ENCODE results near the gene CCDC149.

Gene CCDC149

DNA sequence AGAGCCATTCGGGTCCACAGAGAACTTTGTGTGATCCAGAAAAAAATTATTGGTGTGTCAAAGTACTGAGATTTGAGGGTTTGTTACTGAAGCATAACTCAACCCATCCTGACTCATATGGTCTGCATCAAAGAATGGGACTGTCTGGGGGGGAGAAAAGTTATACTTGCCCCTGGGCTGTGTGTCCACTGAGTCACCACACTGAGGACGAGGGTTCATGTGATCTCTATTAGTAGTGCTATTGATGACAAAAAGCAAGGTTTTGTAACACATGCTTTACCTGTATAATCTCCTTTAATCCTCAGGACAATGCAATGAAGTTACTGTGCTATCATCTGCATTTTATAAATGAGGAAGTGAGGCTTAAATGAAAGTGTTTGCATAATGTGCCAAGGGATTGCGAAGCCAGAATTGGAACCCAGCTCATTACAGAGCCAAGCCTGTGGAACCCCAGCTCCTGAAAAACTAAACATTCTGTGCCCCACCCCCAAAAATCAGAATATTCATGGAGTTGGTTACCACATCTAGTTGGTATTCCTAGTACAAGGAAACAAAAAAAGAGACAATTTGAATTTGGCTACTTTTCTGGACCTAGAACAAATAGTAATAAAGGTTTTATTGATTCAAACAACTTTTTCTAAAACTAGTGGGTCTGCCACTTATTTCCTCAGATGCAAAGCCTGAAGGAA lies 31.2 kb downstream of the CCDC149 start:
- no peak for DNase-seq (ENCODE audit: low read depth in 3 of 3)

DNA sequence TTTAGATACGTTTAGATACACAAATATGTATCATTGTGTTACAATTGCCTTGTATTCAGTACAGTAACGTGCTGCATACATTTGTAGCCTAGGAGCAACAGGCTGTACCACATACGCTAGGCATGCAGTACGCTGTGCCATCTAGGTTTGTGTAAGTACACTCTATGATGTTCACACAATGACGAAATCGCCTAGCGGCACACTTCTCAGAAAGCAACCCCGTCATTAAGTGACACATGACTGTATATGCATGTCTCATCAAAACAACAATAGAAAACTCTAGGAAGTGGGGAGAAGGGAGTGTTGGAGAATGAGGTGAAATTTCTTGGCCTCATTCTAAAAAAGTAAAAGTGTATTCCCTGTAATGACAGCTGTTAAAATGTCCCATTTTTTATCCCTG lies 32.7 kb downstream of the CCDC149 start:
- no peak for DNase-seq (ENCODE audit: low read depth in 3 of 3)

DNA sequence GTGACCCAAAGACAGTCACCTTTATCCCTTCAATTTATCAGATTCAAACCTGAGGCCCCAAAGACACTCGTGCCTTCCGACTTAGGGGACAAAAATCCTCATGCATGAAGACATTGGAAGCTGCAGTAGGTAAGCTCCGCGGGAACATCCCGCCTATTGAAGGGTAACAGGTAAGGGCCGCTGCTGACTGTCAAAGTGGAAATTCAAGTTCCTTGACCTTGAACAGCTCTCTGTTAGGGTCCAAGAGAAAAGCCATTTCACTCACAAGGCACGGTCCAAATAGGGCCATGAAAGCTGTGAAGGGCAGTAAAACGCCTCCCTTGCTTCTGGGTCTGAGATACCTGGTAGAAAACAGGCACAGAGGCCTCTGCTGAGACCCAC lies 34.2 kb downstream of the CCDC149 start:
- DNase-seq (ENCODE audit: low read depth in 3 of 3), result no peak

DNA sequence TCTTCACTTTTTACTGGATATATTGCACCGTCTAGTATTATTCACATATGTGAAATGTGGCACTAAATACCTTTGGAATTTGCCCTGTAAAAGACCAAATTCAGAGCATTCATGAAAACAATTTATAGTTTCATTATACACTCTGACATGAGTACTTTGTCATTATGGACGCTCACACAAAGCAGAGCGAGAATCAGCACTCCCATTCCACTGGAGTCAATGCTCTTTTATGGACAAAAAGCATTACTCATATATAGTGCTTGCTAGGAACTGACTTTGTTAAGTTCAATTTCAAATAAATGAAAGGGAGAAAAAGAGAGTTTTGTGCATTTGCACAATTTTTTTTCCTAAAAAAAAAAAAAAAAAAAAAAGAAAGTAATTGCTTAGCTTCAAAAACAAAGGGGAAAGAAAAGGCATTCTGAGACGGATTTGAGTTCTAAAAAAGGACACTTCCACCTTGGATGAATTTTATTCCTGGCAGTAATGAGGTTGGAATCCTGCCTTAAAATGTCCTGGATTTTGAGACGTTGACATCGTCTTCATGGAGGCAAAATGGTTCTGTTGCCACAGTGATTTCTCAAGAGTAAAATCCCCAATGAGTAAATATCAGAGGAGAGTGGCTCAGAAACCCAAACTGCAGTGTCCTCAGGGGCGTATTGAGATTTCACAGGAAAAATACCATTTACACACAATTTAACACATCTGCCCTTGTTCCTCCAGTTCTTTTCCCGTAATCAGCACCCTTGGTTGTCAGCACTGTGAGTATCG lies 34.8 kb downstream of the CCDC149 start:
- no peak for DNase-seq (ENCODE audit: low read depth in 3 of 3)

DNA sequence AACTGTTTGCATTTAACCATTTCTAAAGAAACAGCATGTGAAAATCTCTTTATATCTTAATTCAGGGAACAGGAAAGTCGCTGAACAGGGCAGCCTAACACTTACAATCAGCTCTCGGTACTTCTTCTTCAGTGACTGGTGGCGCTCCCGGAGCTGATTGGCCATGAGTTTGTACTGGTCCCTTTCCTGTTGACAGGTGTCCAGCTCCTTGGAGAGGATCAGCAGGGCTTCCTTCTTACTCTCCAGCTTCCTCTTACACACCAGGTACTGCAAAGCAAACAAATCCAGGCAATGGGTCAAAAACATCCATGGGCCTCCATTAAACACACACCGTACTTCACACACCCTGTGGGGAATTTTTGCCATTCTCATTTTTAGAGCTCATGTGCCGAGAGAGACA lies 36.4 kb downstream of the CCDC149 start:
- DNase-seq (ENCODE audit: low read depth in 3 of 3), result no peak

DNA sequence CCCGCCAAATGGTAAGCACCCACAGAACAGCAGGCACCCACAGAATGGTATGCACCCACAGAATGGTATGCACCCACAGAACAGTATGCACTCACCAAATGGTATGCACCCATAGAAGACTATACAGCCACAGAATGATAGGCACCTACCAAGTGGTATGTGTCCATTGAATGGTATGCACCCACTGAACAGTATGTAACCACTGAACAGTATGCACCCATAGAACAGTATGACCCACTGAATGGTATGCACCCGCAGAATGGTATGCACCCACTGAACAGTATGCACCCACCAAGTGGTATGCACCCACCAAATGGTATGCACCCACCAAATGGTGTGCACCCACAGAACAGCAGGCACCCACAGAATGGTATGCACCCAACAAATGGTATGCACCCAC lies 40.1 kb downstream of the CCDC149 start:
- no peak for DNase-seq (ENCODE audit: low read depth in 3 of 3)

DNA sequence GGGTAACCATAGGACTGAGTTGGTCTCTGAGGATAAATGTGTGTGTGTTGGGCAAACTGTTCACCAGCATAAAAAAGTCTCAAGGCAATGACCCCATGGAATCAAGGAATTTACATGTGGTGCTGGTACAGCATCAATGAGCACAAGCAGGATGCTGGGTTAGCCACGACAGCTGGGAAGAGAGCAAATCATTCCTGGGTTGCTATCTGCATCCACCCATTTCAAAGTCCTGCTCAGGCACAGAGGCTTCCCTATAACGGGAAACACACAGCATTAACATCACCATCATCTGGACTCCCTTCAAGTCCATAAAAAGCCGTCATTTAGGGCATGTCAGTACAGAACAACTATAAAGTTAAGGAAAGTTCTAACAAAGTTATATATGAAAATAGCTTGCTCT lies 41.6 kb downstream of the CCDC149 start:
- no peak for DNase-seq (ENCODE audit: low read depth in 3 of 3)

DNA sequence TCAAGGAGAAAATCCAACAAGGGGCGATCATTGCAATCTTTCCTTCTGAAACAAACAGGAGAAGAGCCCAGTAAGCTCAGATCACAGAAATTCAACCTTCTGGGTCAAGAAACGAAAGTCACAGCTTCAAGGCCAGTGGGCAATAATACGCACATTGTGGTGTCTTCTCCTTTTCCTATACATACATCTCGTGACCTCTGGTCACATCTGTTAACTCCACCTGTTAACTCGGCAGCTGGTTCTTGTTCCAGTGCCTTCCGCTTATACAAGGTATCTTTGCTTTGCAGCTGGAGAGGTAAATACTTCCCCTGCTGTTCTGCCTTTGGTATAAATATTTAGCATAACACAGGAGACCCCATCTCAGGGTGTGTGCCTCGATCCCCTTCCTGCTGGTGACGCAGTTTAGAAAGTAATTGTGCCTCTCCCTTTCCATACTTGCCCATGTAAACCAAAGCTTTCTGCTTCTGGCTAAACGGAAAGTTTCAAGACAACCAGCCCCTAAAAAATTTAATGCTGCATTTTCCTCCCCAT lies 45.0 kb downstream of the CCDC149 start:
- DNase-seq (ENCODE audit: low read depth in 3 of 3), result no peak

DNA sequence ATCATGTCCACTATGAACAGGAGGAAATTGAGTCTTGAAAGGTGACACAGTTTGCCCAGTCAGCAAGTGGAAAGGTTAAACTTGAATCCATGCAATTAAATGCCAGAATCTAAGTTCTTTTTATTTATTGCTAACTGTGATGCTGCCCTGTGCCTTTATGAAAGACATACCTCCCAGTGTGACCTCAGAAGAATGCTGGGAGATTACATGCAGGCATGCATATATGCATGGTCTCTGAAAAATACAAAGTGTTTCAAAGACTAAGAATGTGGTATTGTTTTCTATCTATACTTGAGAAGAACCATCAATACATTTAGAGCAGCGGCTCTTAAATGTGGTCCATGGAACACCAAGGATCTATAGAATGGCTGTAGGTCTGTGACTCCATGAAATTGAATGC lies 45.6 kb downstream of the CCDC149 start:
- DNase-seq (ENCODE audit: low read depth in 3 of 3), result no peak

DNA sequence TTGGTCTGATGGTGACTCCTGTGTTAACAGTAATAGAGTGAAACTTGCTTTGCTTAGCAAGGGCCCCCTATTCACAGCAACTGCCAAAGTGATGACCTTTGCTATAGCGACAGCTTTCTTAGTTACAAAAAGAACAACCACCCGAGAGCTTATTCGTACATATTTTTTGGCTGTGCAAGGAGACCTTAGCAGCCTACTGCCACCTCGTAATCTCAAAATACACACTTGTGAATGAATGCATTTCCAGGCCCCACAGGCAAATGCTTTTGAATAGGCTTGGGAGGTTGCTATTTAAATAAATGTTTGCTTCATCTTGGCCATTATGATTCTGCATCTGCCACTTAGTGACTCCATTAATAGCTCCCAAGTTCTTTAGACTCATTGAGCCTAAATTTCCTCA lies 47.4 kb downstream of the CCDC149 start:
- no peak for DNase-seq (ENCODE audit: low read depth in 3 of 3)

DNA sequence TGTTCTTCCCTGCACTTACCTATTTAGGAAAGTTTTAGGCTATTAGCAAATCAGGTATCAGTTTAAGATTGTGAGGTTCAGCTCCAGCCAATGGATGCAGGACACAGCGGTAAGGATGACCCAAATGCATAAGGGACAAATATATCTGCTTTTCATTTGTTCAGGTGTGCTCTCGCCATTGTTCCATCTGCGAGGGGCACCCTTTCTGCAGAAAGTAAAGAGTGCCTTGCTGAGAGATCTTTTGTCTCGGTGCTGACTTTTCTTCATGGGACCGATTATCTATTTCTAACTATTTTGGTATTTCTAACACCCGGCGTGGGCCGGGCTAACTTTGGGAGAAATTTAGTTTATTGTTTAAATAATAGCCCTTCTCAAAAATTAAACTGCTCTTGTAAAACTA lies 49.0 kb downstream of the CCDC149 start:
- DNase-seq (ENCODE audit: low read depth in 3 of 3), result no peak

DNA sequence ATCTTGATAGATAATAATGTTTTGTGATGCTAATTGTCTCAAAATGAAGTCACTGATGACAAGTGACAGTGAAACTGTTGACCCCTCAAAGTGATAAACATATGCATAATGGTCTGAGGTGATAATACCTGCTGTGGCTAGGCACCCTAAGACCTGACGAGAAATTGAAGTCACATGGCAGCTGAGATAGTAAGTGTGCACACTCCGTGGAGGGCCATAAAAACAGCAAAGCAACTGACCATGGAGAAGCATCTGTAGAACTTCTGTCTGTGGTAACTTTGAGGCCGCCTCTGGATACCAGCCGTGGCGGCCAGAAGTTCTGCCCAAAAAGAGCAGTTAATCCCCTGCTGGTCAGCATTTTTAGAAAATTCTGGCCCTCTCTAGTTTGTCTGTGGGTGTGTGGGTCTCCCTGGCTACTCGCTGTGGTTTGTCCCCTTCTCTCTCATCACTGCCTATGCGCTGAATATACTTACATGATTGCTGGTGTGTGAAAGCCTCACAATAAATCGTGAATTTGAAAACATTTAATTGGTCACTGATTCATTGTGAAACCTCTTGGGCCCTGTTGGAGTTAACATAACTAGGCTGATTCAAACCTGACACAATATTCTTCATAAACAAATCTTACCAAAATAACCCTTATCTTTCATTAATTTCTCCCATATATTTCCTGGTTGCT lies 50.6 kb downstream of the CCDC149 start:
- no peak for DNase-seq (ENCODE audit: low read depth in 3 of 3)

DNA sequence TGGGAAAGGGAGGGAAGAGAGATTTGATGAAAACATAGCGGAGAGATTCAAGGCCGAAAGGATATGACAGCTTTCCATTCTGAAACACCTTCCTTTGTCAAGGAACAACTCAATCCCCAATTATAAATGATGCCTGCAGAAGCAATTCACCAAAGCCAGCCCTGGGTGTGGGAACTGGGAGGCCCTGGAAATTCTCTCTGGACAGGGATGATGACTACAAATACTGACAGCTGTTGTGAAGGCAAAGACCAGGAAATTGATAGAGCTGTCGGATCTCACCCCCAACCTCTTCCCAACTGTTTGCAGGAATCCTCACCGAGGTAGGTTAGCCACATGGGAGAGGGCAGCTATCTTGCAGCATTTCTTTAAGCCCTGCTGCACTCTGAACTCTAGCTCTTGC lies 54.3 kb downstream of the CCDC149 start:
- DNase-seq (ENCODE audit: low read depth in 3 of 3), result no peak

DNA sequence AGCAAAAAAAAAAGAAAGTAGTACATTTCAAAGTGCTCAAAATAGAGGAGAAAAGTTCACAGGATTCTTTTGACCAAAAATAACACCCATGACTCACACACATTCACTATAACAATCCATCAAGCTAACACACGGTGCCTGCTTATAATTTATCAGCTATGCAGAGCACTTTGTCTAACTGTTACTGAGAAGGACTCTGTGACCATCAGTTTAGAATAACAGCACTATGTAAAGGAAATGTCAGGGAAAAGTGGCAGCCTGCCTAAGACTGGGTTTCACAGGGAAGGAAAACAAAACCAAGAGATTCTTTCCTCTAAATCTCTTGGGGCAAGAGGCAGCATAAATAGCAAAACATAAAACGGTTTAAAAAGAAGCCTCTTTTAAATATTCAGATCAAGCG lies 54.8 kb downstream of the CCDC149 start:
- DNase-seq (ENCODE audit: low read depth in 3 of 3), result no peak

DNA sequence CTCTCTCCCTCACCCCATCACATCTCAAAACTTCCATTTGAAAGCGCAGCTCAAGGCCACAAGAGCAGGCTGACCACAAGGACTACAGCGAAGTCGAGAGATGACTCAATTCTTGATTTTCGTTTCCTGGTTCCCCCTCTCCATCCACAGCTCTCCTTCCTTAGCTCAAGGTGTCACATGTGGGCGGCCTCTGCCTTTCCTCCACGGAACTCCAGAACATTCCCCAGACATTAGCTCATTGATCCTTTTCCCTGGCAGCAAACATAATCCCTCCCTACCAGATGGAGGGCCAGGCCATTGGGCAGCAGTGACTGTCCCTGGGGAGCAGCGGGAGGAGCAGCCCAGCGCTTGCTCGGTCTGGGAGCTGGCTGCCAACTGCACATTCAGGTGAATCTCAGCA lies 56.3 kb downstream of the CCDC149 start:
- DNase-seq (ENCODE audit: low read depth in 3 of 3), result no peak

DNA sequence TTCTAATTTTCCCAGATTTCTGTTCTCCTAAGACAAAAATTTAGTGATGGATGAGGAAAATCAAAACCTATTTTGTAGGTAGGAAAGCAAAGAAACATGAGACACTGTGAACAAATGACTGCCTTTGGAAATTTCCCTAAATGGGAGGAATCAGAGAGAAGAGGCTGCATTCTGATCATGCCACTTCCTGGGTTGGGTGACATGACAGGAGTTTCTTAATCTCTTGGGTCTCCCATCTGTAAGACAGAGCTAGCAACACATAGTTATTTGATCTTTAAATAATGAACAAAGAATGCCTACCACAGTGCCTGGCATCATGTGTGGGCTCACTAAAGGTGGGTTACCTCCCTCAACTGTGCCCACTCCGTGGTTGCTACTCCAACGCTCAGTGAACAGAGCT lies 57.1 kb downstream of the CCDC149 start:
- DNase-seq (ENCODE audit: low read depth in 3 of 3), result no peak

DNA sequence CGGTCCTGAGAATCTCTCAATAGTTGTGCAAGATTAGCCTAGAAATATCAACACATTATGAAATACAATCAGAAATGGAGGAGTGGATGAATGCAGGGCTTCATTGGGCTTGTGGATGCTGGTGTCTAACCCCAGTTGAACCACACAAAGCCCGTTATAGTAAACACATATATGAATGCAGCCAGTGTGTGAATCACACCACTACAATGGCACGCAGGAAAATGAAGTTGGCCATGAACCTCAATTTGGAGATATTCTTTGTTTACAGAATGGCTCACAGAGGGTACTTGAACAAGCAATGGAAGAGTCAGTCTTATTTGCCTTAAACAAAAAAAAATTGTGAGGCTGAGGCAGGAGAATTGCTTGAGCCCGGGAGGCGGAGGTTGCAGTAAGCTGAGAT lies 59.7 kb downstream of the CCDC149 start:
- no peak for DNase-seq (ENCODE audit: low read depth in 3 of 3)

DNA sequence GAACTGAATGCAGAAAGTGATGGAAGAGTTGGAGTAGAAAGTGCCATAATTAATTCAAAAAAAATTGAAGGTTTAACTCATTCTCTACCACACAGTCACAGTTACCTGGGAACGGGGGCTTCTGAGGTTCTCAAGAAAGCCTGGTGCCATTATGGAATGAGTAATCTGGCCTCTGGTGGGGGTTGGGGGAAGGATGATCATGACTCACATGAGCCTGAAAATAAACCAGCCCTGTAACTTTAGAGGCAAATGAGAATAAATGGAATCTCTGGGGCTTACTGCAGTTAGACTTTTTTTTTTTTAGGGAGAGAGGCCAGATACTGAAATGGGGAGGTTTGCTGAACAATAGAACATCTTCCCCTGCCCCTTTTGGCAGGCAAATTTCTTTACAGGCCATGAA lies 62.2 kb downstream of the CCDC149 start:
- no peak for DNase-seq (ENCODE audit: low read depth in 3 of 3)

DNA sequence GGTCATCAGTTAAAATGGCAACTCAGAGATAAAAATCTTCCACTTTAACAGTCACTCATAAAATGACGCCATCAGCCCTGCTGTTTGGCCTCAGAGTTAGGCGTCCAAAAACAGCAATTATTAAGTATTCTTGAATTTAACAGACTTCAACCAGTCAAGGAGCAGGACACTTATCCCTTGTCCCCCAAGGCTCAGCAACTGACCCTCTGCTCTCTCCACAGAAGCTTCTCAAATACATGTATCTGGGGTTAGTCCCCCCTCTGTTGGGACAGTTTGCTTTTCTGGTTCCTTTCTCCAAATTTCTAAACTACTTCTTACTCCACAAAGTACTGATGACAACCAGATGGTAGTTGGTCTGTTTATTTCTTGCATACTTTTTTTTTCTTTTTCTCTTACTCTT lies 63.1 kb downstream of the CCDC149 start:
- DNase-seq (ENCODE audit: low read depth in 3 of 3), result no peak

DNA sequence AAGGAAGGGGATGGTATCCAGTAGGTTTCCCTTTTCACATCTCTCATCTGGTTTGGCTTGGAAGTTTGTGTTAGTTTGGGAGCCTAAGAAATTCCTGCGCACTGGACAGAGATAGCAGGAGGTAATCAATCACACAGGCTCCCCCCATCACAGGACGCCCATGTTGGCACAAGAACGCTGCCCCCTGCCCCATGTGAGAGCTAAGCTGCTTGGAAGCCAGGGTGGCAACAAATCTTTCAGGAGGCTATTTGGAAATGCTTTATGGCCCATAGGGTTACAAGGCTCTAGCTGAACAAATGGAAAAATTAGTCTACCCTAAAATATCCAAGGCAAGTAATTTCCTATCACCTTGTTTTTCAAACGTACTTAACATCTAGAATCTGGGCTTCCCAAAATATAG lies 63.5 kb downstream of the CCDC149 start:
- no peak for DNase-seq (ENCODE audit: low read depth in 3 of 3)

DNA sequence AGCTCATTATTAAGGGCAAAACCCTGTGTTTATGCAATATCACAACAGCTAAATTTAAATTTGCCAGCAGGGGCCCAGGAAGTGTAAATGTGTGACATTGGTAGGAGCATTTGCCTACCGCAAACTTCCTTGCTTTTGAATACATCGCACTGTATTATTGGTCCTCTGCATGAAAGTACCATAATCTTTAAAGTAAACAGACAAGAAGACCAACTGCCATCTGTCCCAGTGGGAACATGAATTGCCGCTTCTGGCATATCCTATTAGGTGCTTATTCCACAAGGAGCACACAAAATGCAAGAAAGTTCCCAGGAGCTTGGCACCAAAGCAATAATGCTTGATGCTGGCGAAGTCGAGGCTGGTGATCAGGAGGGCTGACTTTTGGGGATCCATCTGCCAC lies 66.1 kb downstream of the CCDC149 start:
- DNase-seq (ENCODE audit: low read depth in 3 of 3), result no peak

DNA sequence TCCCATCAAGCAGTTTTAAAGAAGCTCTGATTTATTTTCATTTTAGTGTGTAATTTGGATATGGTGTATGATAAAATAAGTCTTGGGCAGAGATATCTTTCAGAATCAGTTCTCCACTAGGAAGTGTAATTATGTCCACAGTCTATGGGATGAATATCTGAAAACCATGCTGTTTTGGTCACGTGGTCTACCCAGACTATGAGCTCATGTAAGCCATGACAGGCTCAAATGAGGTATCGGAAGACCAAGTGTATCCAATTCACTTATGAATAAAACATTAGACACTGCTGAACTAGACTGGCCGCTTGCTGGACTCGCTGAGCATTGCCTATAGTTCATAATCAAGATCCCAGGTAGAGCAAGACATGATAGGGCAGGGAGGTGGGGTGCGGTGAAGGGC lies 66.9 kb downstream of the CCDC149 start:
- DNase-seq (ENCODE audit: low read depth in 3 of 3), result no peak

DNA sequence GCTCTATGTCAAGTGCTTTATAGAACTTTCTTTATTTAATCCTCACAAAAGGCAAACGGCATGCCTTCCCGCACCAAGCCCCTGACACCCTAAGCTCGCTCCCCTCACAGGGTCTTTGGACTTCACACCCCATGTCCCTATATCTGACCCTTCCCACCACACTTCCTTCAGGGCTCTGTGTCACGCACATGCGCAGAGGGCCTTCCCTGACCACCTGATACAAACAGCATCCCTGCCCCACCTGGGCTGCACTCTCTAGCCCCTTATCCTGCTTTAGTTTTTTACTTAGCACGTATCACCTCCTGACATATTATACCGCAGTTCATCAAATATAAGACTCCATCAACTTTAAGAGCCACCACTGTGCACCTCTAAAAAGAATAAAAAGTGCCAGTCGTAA lies 67.7 kb downstream of the CCDC149 start:
- no peak for DNase-seq (ENCODE audit: low read depth in 3 of 3)
